Loucy (cell line): Measurements from ENCODE around the gene CNTN4.

Experiments
- H2AFZ ChIP-seq: fragments of 200-600 bp; sonication (generic); 2 replicates; pipeline ENCODE4 v1.6.0; 2016; ENCODE audit warnings: antibody characterized with exemption, mild to moderate bottlenecking, low read length, moderate library complexity
- H3F3A ChIP-seq: fragments of 200-600 bp; 2 replicates; pipeline ENCODE4 v1.6.0; 2016; ENCODE audit warnings: antibody characterized with exemption, low read depth, mild to moderate bottlenecking
- H3K27me3 ChIP-seq: fragments of 200-600 bp; sonication (generic); 2 replicates; pipeline ENCODE4 v1.6.1; 2014; ENCODE audit warnings: low read length, mild to moderate bottlenecking; ENCODE audit not compliant: insufficient read depth, poor library complexity, severe bottlenecking
- H3K36me3 ChIP-seq: fragments of 200-600 bp; sonication (generic); 2 replicates; pipeline ENCODE4 v1.6.1; 2016; ENCODE audit warnings: low read length; ENCODE audit not compliant: insufficient read depth
- H3K4me1 ChIP-seq: fragments of 200-600 bp; sonication (generic); 2 replicates; pipeline ENCODE4 v1.5.1; 2014; ENCODE audit warnings: low read length, mild to moderate bottlenecking; ENCODE audit not compliant: insufficient read depth, poor library complexity, severe bottlenecking
- H3K4me2 ChIP-seq: fragments of 200-600 bp; sonication (generic); 2 replicates; pipeline ENCODE4 v1.6.0; 2014; ENCODE audit warnings: antibody characterized with exemption, low read length, low read depth, mild to moderate bottlenecking; ENCODE audit not compliant: poor library complexity, severe bottlenecking
- H3K4me3 ChIP-seq: fragments of 200-600 bp; sonication (generic); 2 replicates; pipeline ENCODE4 v1.5.1; 2014; ENCODE audit warnings: low read length, mild to moderate bottlenecking, mixed read lengths; ENCODE audit not compliant: poor library complexity, severe bottlenecking
- H3K79me2 ChIP-seq: fragments of 200-600 bp; sonication (generic); 2 replicates; pipeline ENCODE4 v1.6.1; 2014; ENCODE audit warnings: low read length; ENCODE audit not compliant: insufficient read depth
- H3K9ac ChIP-seq: fragments of 200-600 bp; sonication (generic); 2 replicates; pipeline ENCODE4 v1.6.0; 2014; ENCODE audit warnings: mild to moderate bottlenecking, low read depth, low read length, moderate library complexity; ENCODE audit not compliant: poor library complexity, severe bottlenecking
- H3K9me2 ChIP-seq: fragments of 200-600 bp; sonication (generic); replicated peaks from 2 replicates; pipeline ENCODE4 v1.6.1; 2016; ENCODE audit warnings: low read depth, low read length, mixed read lengths
- H3K9me3 ChIP-seq: fragments of 200-600 bp; sonication (generic); 2 replicates; pipeline ENCODE4 v1.6.1; 2014; ENCODE audit warnings: mild to moderate bottlenecking, antibody characterized with exemption, low read length, low read depth; ENCODE audit not compliant: insufficient read depth
- H4K20me1 ChIP-seq: fragments of 200-600 bp; sonication (generic); 2 replicates; pipeline ENCODE4 v1.6.0; 2014; ENCODE audit warnings: antibody characterized with exemption, low read length, mild to moderate bottlenecking; ENCODE audit not compliant: insufficient read depth, poor library complexity, severe bottlenecking
- CTCF ChIP-seq: fragments of 200-600 bp; sonication (generic); conservative IDR thresholded peaks from 2 replicates; pipeline ENCODE4 v1.5.1; 2014; ENCODE audit warnings: mild to moderate bottlenecking, antibody characterized with exemption, low read length
- EZH2phosphoT487 ChIP-seq: fragments of 200-600 bp; IDR thresholded peaks from 2 replicates; pipeline ENCODE4 v1.6.1; 2018; ENCODE audit warnings: antibody characterized with exemption, mild to moderate bottlenecking, moderate library complexity, borderline replicate concordance

Gene CNTN4

GRCh38 chr3:2957115-2957514, 858.4 kb downstream of the CNTN4 start:
- no peak for TF ChIP-seq EZH2phosphoT487
- no peak for TF ChIP-seq CTCF
- no peak overlapping the region for H3K9ac ChIP-seq
- no peaks in the 10 kb centered on the region for H3K4me1 ChIP-seq
- H3K4me3 ChIP-seq = no peak overlapping the region
- H3K9me3 ChIP-seq = no peaks in the 10 kb centered on the region; the same call in 1 of the 2 replicates
- H3K27me3 ChIP-seq = no peaks in the 10 kb centered on the region
- H3K36me3 ChIP-seq = no peaks in the 10 kb centered on the region
- no peaks in the 10 kb centered on the region for H3K9me2 ChIP-seq
- no peaks in the 10 kb centered on the region for H4K20me1 ChIP-seq
- no peak overlapping the region for H2AFZ ChIP-seq
- H3F3A ChIP-seq = no peaks in the 10 kb centered on the region
- no peaks in the 10 kb centered on the region for H3K79me2 ChIP-seq
- no peak overlapping the region for H3K4me2 ChIP-seq

GRCh38 chr3:2958551-2958950, 859.9 kb downstream of the CNTN4 start:
- Histone ChIP-seq H3K27me3 (no peaks in the 10 kb centered on the region), H3K36me3 (no peaks in the 10 kb centered on the region), H2AFZ (no peak overlapping the region), H3K9ac (no peak overlapping the region), H3F3A (no peaks in the 10 kb centered on the region), H3K9me3 (no peaks in the 10 kb centered on the region; the same call in 1 of the 2 replicates), H3K79me2 (no peaks in the 10 kb centered on the region), H3K9me2 (no peaks in the 10 kb centered on the region), H3K4me2 (no peak overlapping the region), H4K20me1 (no peaks in the 10 kb centered on the region), H3K4me3 (no peak overlapping the region), H3K4me1 (no peaks in the 10 kb centered on the region)
- TF ChIP-seq EZH2phosphoT487 = no peak
- no peak for TF ChIP-seq CTCF

- Histone ChIP-seq H3K4me2 (no peak overlapping the region), H3K4me3 (no peak overlapping the region)
- no peak for TF ChIP-seq CTCF
- TF ChIP-seq EZH2phosphoT487 = no peak
These were observed 862.9 kb downstream of the CNTN4 start for GRCh38 chr3:2961576-2961975.

More at GRCh38 chr3:2961576-2961975, 862.9 kb downstream of the CNTN4 start:
- no peaks in the 10 kb centered on the region for H3K4me1 ChIP-seq
- no peaks in the 10 kb centered on the region for H3K36me3 ChIP-seq
- no peaks in the 10 kb centered on the region for H4K20me1 ChIP-seq
- H3K79me2 ChIP-seq = no peaks in the 10 kb centered on the region
- H3K27me3 ChIP-seq = no peaks in the 10 kb centered on the region
- H3K9ac ChIP-seq = no peak overlapping the region
- H3K9me2 ChIP-seq = no peaks in the 10 kb centered on the region
- no peaks in the 10 kb centered on the region for H3K9me3 ChIP-seq
- no peak overlapping the region for H2AFZ ChIP-seq
- H3F3A ChIP-seq = no peaks in the 10 kb centered on the region
